ENCODE results near the gene SPRYD3.

The SPRYD3 gene

DNA sequence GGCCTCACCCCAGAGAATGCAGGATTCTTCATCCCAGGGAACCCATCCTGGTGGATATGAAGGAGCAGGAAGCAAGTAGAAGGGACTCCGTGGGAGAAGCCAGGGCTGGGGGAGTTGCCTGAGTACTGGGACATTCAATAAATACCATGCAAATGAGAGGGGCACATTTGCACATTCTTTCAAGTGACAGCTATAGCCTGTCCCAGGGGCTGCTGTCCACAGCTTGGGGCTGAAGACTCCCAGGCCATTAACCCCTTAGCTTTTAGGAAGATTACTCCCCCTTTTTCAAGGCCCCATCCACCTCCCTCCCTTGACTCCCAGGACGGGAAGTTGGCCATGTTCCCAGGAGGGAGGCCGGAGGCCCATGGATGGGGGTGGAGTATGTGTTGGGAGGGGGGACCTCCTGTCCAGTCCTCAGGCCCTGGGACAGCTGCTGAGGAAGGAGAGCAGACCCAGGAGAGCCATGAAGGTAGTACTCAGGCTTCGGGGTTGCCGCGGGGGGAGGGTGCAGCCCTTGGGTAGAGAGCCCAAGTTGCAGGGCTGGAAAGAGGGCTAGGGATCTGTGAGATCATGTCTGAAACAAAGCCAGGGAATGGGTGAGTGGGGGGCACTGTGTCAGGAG, 30.3 kb downstream of the SPRYD3 start:
- 92% methylated on average over 4 of the region's 6 CpGs for WGBS (ENCODE audit: insufficient coverage)
- ChIA-PET POLR2A (no interaction called here), CTCF (interaction anchor here (1.5 to 4.2 kb wide), 5 partner anchors 12 to 149 kb away, joined by 7 to 33 read pairs (median 10); partner anchors contain the start of gene IGFBP6)
- Histone ChIP-seq H3K9me3 (ENCODE audit: control extremely low read depth in 1 of 5, control insufficient read depth in 4 of 5, insufficient read depth in 2 of 5, low read depth in 1 of 5, low read length in 4 of 5) (no peaks in the 10 kb centered on the region), H3K27ac (ENCODE audit: insufficient read depth in 1 of 2, low read depth in 1 of 2, low read length in 2 of 2, poor library complexity in 1 of 2, severe bottlenecking in 2 of 2) (no peak overlapping the region), H3K4me1 (ENCODE audit: control extremely low read depth in 1 of 4, control insufficient read depth in 4 of 4, insufficient read depth in 4 of 4, low read length in 3 of 4) (peaks cover 0 to 34% (median 25%) of the 10 kb centered on the region in 4 experiments), H3K4me3 (ENCODE audit: control insufficient read depth in 1 of 7, extremely low read depth in 1 of 7, insufficient read depth in 4 of 7, low read depth in 2 of 7, low read length in 6 of 7) (no peak overlapping the region), H3K36me3 (ENCODE audit: control insufficient read depth in 4 of 4, insufficient read depth in 4 of 4, low read length in 3 of 4) (no peaks in the 10 kb centered on the region), H3K27me3 (replicated peaks in 2 of 5; ENCODE audit: control insufficient read depth in 4 of 5, insufficient read depth in 5 of 5, low read length in 4 of 5) (peaks cover 0 to 1% (median 0%) of the 10 kb centered on the region in 5 experiments)
- DNase-seq, result no peak

DNA sequence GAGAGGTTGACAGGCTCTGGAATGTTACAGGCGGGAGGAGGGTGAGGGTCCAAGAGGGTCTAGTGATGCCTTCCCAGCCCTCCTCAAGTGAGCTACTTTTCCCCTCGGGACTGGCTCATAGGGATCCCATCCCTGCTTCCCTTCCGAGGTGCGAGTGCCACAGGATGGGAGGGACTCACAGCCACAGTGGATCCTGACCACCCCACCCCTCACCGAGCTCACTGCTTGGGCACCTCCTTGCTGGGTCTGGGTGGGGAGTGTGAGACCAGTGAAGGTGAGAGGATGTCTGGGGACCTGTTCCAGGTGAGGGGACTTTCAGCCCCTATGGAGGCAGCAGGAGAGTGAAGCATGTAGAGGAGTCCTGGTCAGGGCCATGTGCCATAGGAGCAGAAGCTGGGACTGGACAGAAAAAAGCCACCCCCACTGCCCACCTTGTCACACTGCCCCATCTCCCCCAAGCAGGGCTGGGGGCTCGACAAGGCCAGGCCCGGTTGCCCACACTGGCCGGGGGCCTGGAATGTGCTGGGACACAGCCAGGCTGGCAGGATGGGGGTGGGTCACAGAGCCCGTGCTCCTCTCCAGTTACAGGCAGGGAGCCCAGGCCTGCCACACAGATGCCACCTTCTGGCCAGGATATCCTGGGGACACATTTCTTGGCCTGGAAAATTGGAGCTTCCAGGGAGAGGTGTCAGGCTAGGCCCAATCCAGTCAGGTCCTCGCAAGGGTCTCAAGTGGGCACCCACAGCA, 31.0 kb downstream of the SPRYD3 start:
- H3K27me3 ChIP-seq (replicated peaks in 2 of 5; ENCODE audit: control insufficient read depth in 4 of 5, insufficient read depth in 5 of 5, low read length in 4 of 5), result peaks cover 0 to 1% (median 0%) of the 10 kb centered on the region in 5 experiments
- peak overlapping the region in 1 of 2 experiments; percentile 34 for H3K27ac ChIP-seq (ENCODE audit: insufficient read depth in 1 of 2, low read depth in 1 of 2, low read length in 2 of 2, poor library complexity in 1 of 2, severe bottlenecking in 2 of 2)
- H3K4me3 ChIP-seq (ENCODE audit: control insufficient read depth in 1 of 7, extremely low read depth in 1 of 7, insufficient read depth in 4 of 7, low read depth in 2 of 7, low read length in 6 of 7), result peak overlapping the region in 3 of 7 experiments; percentile 67 to 77 (median 69)
- H3K9me3 ChIP-seq (ENCODE audit: control extremely low read depth in 1 of 5, control insufficient read depth in 4 of 5, insufficient read depth in 2 of 5, low read depth in 1 of 5, low read length in 4 of 5), result no peaks in the 10 kb centered on the region
- H3K4me1 ChIP-seq (ENCODE audit: control extremely low read depth in 1 of 4, control insufficient read depth in 4 of 4, insufficient read depth in 4 of 4, low read length in 3 of 4), result peaks cover 0 to 29% (median 20%) of the 10 kb centered on the region in 4 experiments
- CTCF ChIA-PET, result interaction anchor here (0.7 to 4.2 kb wide), 15 partner anchors 8 to 161 kb away, joined by 3 to 33 read pairs (median 7); partner anchors contain the start of gene IGFBP6
- 86% methylated on average over 2 of the region's 10 CpGs for WGBS (ENCODE audit: insufficient coverage)
- POLR2A ChIA-PET, result interaction anchor here (0.6 to 1.7 kb wide), 4 partner anchors 24 to 150 kb away, joined by 3 read pairs; partner anchors contain the start of gene IGFBP6
- no peaks in the 10 kb centered on the region for H3K36me3 ChIP-seq (ENCODE audit: control insufficient read depth in 4 of 4, insufficient read depth in 4 of 4, low read length in 3 of 4)
- DNase-seq, result no peak

DNA sequence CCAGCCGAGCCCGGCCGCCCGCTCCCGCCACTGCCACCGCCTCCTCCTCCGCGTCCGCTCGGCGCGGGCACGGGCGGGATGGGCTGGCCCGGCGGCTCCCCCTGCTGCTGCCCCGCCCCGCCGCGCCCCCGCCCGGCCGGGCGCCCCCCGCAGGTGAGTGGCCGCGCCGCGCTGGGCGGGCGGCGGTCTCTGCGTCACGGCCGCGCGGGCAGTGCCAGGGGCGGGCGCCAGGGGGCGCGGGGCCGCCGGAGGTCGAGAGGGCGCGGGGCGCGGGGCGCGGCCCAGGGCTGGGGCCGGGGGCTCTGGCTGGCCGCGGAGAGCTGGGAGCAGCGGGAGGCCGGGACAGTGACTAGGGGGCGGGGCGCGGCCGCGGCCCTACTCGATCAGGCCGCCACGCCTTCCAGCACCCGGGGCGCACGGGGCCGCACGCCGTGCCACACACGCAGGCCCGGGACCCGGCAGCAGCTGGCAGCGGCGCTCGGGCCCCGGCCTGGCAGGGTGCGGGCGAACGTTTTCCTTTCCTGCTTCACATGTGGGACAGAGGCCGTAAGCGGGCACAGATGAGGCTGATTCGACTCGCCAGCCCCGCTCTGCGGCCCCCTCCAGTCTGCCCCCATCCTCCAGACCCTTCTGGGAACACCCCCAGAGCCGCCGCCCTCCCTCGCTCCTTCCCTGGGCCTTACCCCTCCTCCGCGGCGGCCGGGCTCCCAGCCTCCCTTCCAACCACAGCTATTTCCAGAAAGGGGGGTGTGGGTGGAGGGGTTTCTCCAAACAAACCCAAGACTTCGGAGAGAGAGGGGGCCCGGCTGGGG, 31.8 kb downstream of the SPRYD3 start:
- Histone ChIP-seq H3K9me3 (ENCODE audit: control extremely low read depth in 1 of 5, control insufficient read depth in 4 of 5, insufficient read depth in 2 of 5, low read depth in 1 of 5, low read length in 4 of 5) (no peaks in the 10 kb centered on the region), H3K27me3 (replicated peaks in 2 of 5; ENCODE audit: control insufficient read depth in 4 of 5, insufficient read depth in 5 of 5, low read length in 4 of 5) (peaks cover 0 to 1% (median 0%) of the 10 kb centered on the region in 5 experiments), H3K4me3 (ENCODE audit: control insufficient read depth in 1 of 7, extremely low read depth in 1 of 7, insufficient read depth in 4 of 7, low read depth in 2 of 7, low read length in 6 of 7) (peak overlapping the region; percentile 48 to 89 (median 79)), H3K27ac (ENCODE audit: insufficient read depth in 1 of 2, low read depth in 1 of 2, low read length in 2 of 2, poor library complexity in 1 of 2, severe bottlenecking in 2 of 2) (peak overlapping the region in 1 of 2 experiments; percentile 34), H3K4me1 (ENCODE audit: control extremely low read depth in 1 of 4, control insufficient read depth in 4 of 4, insufficient read depth in 4 of 4, low read length in 3 of 4) (peaks cover 0 to 29% (median 20%) of the 10 kb centered on the region in 4 experiments), H3K36me3 (ENCODE audit: control insufficient read depth in 4 of 4, insufficient read depth in 4 of 4, low read length in 3 of 4) (peaks cover 0 to 6% (median 2%) of the 10 kb centered on the region in 4 experiments)
- 1% methylated on average over 45 of the region's 94 CpGs for whole genome bisulfite sequencing (ENCODE audit: insufficient coverage)
- POLR2A ChIA-PET, result interaction anchor here (0.6 to 1.7 kb wide), 4 partner anchors 25 to 151 kb away, joined by 3 read pairs; partner anchors contain the start of gene IGFBP6
- CTCF ChIA-PET, result interaction anchor here (0.7 to 4.2 kb wide), 15 partner anchors 9 to 161 kb away, joined by 3 to 33 read pairs (median 7); partner anchors contain the start of gene IGFBP6
- DNase-seq, result peak; percentile 46 to 76 (median 69)

DNA sequence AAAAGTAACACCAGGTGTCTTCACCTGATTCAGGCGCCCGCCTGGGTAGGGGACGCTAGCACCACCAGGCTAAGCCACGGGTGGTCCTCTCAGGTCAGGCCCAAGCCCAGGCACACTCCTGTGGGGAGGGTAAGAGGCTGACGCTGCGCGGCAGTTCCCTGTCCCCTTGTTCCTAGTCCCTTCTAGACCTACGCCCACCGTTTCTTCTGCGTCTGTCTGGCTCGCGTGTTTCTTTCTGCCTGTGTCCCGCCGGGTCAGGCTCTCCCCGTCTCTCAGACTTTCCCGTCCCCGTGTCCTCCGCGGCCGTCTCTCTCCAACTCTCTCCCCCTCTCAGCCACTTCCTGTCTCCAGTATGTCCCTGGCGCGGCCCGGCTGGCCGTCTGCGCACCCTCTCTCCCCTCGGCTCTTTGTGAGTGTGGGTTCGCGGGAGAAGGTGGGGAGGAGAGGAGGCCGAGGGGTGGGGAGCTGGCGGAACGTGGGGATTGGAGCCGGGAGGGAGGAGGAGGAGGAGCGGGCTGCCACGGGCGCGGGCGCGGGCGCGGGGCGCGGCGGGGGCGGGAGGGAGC, 32.5 kb downstream of the SPRYD3 start:
- DNase-seq, result peak; percentile 62 to 77 (median 66)
- peaks cover 0 to 1% (median 0%) of the 10 kb centered on the region in 5 experiments for H3K27me3 ChIP-seq (replicated peaks in 2 of 5; ENCODE audit: control insufficient read depth in 4 of 5, insufficient read depth in 5 of 5, low read length in 4 of 5)
- H3K27ac ChIP-seq (ENCODE audit: insufficient read depth in 1 of 2, low read depth in 1 of 2, low read length in 2 of 2, poor library complexity in 1 of 2, severe bottlenecking in 2 of 2), result peak overlapping the region in 1 of 2 experiments; percentile 39
- H3K4me3 ChIP-seq (ENCODE audit: control insufficient read depth in 1 of 7, extremely low read depth in 1 of 7, insufficient read depth in 4 of 7, low read depth in 2 of 7, low read length in 6 of 7), result peak overlapping the region; percentile 78 to 89 (median 86)
- WGBS (ENCODE audit: insufficient coverage), result 0% methylated on average over 15 of the region's 44 CpGs
- ChIA-PET POLR2A (interaction anchor here (1.0 to 1.7 kb wide), 3 partner anchors 38 to 151 kb away, joined by 3 read pairs; partner anchors contain the start of gene IGFBP6), CTCF (interaction anchor here (0.8 to 4.2 kb wide), 12 partner anchors 9 to 162 kb away, joined by 3 to 33 read pairs (median 7); partner anchors contain the start of gene IGFBP6)
- peaks cover 0 to 8% (median 2%) of the 10 kb centered on the region in 4 experiments for H3K36me3 ChIP-seq (ENCODE audit: control insufficient read depth in 4 of 4, insufficient read depth in 4 of 4, low read length in 3 of 4)
- H3K4me1 ChIP-seq (ENCODE audit: control extremely low read depth in 1 of 4, control insufficient read depth in 4 of 4, insufficient read depth in 4 of 4, low read length in 3 of 4), result peaks cover 0 to 29% (median 20%) of the 10 kb centered on the region in 4 experiments
- H3K9me3 ChIP-seq (ENCODE audit: control extremely low read depth in 1 of 5, control insufficient read depth in 4 of 5, insufficient read depth in 2 of 5, low read depth in 1 of 5, low read length in 4 of 5), result no peaks in the 10 kb centered on the region

DNA sequence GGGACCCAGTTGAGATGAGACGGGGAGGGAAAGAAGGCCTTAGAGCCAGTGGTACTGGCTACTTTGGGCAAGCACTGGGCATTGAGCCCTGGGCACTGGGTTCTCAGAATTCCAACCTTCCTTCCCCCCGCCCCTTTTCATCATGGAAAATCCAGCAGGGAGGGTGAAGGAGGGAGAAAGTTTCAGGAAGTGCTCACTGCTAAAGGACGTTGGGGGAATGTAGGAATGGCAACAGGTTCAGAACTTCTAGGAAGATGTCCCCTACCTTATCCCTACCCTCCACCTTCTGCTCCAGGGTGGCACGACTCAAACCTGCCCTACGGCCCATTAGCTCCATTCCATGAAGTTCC, 33.5 kb downstream of the SPRYD3 start:
- Histone ChIP-seq H3K27me3 (replicated peaks in 2 of 5; ENCODE audit: control insufficient read depth in 4 of 5, insufficient read depth in 5 of 5, low read length in 4 of 5) (peaks cover 0 to 1% (median 0%) of the 10 kb centered on the region in 5 experiments), H3K36me3 (ENCODE audit: control insufficient read depth in 4 of 4, insufficient read depth in 4 of 4, low read length in 3 of 4) (peaks cover 0 to 8% (median 4%) of the 10 kb centered on the region in 4 experiments), H3K9me3 (ENCODE audit: control extremely low read depth in 1 of 5, control insufficient read depth in 4 of 5, insufficient read depth in 2 of 5, low read depth in 1 of 5, low read length in 4 of 5) (no peaks in the 10 kb centered on the region), H3K27ac (ENCODE audit: insufficient read depth in 1 of 2, low read depth in 1 of 2, low read length in 2 of 2, poor library complexity in 1 of 2, severe bottlenecking in 2 of 2) (no peak overlapping the region), H3K4me1 (ENCODE audit: control extremely low read depth in 1 of 4, control insufficient read depth in 4 of 4, insufficient read depth in 4 of 4, low read length in 3 of 4) (peaks cover 0 to 29% (median 20%) of the 10 kb centered on the region in 4 experiments), H3K4me3 (ENCODE audit: control insufficient read depth in 1 of 7, extremely low read depth in 1 of 7, insufficient read depth in 4 of 7, low read depth in 2 of 7, low read length in 6 of 7) (no peak overlapping the region)
- CTCF ChIA-PET, result interaction anchor here (0.8 to 4.2 kb wide), 5 partner anchors 8 to 115 kb away, joined by 3 to 33 read pairs (median 5); no protein-coding TSS in a partner anchor
- POLR2A ChIA-PET, result no interaction called here
- 67% methylated on average over 2 of the region's 5 CpGs for WGBS (ENCODE audit: insufficient coverage)
- DNase-seq, result no peak
